ENCODE measurements around the gene THSD8.

Gene THSD8

DNA sequence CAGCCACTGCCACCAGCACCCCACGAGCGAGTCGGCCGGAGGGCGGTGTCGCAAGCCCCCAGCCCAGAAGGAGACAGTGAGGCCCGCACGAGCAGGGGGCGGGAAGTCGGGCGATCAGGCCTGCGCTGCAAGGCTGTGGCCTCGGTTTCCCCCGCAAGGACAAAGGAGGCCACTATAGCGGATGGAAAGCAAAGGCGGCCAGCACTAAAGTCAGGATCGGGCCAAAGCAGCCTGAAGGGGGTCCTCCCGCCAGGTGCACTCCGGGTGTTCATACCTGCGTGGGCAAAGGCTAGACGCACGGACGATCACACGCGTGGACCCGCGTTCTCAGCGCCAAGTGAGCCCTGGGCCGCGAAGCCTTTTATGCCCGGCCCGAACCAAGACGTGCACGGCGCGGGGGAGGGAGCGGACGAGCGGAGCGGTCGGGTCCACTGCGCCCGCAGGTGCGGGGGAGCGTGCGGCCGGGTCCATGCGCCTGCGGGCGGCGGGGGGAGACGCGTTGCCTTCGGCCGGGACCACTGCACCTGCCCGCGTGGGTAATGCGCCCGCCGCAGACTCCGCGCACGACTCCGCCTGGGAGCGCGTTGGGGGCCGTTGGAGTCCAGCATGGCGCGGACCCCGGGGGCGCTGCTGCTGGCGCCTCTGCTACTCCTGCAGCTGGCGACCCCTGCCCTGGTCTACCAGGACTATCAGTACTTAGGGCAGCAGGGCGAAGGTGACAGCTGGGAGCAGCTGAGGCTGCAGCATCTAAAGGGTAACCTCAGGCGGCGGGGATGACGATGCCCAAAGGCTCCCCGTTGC, at the start of gene THSD8, which contains the start of gene PRDX2:
TSS of gene THSD8 (plus strand) at position 604 of the 801 bp plus-strand sequence. CDS start at position 607, 3 bp downstream.
TSS of gene PRDX2 (minus strand) at position 335 of the 801 bp plus-strand sequence. CDS start 539 bp downstream, outside the sequence.
- FAIRE-seq, result no peak

DNA sequence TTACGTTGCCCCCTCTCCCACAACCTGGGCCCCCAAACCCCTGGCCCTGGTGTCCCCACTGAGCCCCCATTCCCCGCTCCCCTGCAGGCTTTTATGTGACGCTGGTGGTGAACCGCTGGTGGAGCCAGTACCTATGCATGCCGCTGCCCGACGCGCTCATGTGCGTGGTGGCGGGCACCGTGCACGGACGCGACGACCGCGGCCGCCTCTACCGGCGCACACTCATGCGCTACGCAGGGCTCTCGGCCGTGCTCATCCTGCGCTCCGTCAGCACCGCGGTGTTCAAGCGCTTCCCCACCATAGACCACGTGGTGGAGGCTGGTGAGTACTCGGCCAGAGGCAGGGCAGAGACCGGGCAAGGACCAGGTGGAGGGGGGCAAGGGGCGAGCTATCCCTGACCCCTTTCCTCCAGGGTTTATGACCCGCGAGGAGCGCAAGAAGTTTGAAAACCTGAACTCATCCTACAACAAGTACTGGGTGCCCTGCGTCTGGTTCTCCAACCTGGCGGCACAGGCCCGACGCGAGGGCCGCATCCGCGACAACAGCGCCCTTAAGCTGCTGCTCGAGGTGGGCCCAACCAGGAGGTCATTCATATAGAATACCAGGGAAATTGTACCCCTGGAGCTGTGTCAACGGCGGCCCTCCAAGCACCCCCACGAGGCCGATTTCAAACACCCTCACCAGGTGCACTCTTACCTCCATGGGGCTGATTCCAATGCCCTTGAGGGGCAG, 47.2 kb upstream of the THSD8 start:
- FAIRE-seq, result no peak

DNA sequence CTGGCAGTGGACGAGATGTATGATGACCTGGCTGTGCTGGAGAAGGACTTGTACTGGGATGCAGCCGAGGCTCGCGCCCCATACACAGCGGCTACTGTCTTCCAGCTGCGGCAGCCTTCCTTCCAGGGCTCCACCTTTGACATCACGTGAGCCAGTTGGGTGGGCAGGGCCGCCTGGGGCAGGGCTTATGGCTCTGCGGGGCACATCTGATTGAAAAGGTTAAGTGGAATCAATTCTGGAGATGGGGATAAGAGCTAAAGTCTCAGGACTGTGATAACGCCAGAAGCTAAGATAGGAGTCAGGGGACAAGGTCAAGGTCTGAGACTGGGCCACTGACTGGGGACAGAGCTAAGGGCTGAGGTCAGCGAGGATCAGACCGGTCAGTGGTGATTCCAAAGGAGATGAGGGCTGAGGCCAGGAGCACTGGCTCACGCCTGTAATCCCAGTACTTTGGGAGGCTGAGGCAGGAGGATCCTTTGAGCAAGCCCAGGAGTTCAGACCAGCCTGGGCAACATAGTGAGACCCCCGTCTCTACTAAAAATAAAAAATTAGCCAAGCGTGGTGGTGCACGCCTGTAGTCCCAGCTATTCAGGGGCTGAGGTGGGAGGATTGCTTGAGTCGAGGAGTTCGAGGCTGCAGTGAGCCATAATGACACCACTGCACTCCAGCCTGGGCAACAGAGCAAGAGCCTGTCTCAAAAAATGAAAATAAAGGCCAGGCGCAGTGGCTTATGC, 45.6 kb upstream of the THSD8 start:
- FAIRE-seq, result no peak

DNA sequence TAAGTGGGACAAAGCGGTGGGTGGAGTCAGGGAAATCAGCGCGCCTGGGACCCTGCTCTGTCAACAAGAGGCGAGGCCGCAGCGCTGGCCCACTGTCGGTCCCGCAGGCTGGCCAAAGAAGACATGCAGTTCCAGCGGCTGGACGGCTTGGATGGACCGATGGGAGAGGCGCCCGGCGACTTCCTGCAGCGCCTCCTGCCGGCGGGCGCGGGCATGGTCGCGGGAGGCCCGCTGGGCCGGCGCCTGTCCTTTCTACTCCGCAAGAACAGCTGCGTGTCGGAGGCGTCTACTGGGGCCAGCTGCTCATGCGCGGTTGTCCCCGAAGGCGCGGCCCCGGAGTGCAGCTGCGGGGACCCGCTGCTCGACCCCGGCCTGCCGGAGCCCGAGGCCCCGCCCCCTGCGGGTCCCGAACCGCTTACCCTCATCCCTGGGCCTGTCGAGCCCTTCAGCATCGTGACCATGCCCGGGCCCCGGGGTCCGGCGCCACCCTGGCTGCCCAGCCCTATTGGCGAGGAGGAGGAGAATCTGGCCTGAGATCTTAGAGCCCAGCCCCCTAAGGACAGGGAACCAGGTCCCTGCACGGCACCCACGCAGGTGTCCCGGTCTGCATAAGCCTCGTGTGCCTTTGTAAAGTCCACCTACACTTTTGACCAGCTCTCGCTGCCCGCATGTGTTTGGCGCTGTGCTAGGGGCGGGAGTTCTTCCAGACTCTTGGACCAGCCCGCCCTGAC, 44.2 kb upstream of the THSD8 start:
- FAIRE-seq, result no peak

DNA sequence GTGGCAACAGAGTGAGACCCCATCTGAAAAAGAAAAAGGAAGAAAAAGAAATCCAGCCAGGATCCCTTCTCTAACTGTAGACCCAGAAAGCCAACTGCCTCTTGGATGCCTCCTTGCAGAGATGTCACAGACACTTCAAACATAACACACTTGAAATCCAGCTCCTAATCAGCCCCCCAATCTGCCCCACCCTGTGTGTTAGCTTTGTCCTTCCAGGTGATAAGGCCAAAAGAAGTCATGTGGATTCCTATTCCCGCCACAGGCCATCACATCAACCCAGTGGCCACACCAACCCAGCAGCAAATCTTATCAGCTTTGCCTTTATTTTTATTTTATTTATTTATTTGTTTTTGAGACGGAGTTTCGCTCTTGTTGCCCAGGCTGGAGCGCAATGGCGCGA, 42.2 kb upstream of the THSD8 start:
- FAIRE-seq, result no peak

DNA sequence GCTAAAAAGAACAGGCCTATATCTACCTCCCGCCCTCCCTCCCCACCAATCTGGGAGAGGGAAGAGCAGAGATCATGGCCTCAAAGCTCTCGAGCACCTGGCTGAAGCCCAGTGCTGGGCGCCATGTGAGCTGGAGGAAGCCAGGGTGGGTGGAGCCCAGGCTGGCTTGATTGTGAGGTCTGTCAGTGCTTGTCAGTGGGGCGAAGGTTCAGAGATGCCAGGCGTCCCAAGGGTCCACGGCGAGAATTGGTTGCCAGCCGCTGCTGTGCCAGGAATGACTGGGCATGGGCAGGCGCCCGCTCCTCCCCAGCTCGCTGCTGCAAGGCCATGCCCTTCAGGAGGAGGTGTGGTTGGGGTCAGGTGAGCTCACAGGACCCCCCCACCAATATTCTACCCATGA, 38.8 kb upstream of the THSD8 start:
- FAIRE-seq, result no peak

DNA sequence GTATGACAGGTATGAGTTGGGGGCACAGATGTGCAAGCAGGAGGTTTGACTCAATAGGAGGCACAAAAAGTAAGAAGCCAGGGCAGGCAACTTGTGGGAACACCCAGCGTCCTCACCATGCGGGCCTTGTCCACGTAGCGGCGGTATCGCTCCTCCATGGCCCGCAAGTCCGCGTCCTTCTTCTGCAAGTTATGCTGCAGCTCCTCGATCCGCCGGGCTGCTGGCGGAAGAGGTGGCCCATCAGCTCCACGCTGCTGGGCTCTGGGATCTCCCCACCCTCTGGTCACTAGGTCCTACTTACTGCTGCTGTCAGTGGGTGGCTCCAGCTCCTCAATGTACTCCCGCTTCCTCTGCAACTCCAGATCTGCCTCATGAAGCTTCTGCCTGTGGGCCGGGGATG, 37.2 kb upstream of the THSD8 start:
- FAIRE-seq, result no peak

DNA sequence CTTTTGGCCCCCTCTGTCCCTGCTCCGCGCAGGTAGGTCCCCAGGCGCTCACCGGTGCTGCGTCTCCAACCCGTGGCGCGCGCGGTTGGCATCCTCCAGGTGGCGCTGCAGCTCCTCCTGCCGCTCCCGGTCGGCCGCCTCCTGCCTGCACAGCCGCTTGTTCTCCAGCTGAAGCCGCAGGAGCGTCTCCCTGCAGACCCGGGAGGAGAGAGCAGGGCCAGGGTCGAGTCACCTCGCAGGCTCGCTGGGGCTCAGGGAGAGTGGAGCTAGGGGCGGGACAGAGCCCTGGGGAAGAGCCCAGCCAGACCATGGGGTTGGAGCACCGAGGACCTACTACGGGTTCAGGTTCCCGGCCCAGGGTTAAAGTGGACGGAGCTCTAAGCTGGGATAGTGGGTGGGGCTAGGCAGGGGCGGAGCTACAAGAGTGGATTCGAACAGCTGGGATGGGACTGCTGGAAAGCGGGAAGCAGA, 35.8 kb upstream of the THSD8 start:
- no peak for FAIRE-seq

DNA sequence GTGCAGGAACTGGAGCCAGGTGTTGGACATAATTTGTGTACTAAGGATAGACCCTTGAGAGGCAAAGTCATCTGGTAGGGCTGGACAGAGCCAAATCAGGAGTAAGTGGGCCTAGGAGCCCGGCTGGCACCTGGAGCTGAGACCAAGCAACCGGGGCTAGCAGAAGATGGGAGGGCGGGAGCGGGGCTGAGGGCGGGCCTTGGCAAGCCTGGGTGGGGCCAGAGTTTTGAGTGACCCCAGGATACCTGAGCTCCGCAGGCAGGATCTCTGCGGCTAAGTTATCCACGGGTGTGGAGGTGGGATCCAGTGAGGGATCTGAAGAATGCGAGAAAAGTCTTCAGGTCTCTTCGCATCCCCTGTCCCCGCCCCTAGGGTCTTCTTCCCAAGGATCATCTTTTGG, 34.7 kb upstream of the THSD8 start:
- FAIRE-seq, result no peak

DNA sequence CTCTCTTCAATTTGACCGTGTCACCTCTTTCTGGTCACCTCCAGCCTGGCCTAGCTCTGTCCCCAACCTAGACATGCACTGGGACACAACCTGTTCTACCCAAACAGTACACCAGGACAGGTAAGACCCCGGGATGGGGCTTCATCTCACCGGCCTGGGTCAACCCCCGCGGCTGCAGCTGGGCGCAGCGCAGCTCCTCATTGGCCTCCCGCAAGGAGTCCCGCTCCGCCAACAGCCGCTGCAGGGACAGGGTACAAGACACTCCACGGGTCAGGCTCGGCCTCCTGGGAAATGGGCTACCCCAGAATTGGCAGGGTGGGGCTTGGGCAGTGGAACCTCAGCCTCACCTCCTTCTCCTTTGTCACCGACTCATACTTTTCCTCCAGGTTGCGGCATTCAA, 34.2 kb upstream of the THSD8 start:
- FAIRE-seq, result no peak

DNA sequence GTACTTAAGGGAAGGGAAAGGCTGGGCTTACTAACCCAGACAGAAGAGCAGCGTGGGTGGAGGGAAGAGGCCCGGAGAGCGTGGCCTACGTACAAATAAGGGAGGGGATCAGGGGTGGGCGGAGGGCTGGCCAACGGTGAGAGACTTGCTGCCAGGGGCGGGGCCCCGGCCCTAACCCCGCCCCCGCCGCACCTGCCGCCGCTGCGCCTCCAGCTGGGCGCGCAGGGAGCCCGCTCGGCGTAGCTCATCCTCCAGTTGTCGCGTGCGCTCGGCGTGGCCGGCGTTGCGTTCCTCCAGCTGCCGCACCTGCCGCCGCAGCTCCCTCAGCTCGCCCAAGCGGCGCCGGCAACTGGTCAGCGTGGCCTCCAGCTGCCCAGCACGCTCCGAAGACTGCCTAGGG, 32.2 kb upstream of the THSD8 start:
- FAIRE-seq, result no peak

DNA sequence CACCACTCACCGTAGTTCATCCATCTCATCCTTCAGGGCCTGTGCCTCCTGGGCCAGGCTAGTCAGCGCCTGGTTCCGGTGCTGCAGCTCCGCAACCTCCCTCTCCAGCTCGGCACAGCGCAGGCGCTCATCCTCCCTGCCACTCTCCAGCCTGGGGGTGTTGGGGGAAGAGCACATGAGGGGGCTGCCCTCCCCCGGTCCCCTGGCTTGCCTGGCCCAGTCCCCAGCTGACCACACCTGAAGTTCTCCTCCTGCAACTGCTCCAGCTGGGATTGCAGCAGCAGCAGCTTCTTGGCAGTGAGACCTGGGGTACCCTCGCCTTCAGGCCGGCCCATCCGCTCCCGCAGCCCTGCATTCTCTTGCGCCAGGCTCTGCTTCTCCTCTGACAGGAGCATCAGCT, 30.9 kb upstream of the THSD8 start:
- FAIRE-seq, result no peak

DNA sequence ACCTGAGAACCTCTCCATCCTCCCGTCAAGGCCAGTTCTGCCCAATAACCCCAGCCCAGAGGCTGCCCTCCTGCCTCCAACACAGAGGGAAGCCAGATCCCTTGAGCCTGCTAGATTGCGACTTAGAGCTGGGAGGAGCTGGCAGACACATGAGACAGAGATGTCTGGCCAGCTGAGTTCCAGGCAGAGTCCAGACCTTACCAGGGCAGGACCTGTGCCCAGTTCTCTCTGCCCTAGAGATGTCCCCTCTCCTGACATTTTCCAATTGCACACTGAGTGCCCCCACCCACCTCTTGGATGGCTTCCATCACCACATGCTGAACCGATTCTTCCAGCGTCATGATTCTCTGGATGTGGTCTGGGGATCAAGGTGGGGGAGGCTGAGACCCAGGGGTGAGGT, 29.5 kb upstream of the THSD8 start:
- no peak for FAIRE-seq

DNA sequence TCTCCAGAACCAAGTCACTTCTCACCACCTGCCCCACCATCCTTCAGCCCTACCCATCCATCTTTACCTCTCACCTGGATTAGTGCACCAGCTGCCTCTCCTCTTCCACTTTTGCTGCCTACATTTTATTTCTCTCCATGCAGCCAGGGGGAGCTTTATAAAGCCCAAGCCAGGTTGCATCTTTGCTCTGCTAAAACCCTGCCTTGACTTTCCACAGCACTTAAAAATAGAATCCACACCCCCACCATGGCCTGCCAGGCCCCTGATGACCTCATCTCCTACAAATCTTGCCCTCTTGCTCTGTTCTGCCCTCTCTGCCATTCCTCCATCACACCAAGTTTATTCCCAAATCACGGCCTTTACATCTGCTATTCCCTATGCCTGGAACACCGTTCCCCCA, 28.3 kb upstream of the THSD8 start:
- no peak for FAIRE-seq

DNA sequence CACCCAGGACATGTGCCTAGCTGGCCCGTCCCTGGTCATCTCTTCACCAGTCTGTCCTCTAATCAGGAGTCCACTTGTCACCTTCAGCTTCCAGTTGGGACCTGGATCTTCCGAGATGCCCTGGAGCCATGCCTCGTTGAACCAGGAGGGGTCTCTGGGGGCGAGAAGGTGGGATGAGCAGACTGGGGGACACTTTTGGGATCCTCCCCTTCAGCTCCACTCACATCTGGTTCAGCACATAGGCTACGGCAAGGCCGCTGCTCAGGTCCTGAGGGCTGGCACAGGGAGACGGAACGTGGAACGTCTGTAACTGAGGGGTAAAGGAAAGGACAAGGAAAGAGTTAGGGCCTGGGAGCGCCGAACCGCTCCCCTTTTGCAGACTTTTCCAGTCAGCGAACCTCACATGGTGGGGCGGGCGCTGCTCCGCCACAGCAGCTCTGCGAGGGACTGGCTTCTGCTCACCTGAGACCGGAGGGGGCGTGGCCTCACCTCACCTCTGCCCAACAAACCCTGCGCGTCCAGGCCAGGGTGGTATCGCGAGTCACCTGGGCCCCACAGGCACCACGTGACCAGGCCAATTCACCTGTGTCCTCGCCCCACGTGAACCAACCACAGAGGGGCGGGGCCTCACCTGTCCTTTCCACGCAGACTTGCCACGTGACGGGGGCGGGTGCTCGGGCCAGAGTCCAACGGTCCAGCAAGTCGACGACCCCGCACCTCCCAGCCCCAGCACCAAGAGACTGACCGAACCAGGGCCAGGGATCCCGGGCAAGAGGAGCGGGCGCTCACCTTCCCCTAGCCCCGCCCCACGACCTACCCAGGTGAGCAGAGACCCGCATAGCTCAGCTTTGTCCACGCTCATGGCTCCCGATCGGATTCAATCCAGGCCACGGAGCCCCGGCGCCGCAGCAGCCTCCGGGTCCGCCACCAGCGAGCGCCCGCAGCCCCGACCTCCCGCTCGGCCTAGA, 27.0 kb upstream of the THSD8 start, which contains the start of gene HOOK2:
TSS of gene HOOK2 (minus strand) at position 965 of the 968 bp plus-strand sequence. CDS start at position 862, 103 bp downstream.
- no peak for FAIRE-seq

DNA sequence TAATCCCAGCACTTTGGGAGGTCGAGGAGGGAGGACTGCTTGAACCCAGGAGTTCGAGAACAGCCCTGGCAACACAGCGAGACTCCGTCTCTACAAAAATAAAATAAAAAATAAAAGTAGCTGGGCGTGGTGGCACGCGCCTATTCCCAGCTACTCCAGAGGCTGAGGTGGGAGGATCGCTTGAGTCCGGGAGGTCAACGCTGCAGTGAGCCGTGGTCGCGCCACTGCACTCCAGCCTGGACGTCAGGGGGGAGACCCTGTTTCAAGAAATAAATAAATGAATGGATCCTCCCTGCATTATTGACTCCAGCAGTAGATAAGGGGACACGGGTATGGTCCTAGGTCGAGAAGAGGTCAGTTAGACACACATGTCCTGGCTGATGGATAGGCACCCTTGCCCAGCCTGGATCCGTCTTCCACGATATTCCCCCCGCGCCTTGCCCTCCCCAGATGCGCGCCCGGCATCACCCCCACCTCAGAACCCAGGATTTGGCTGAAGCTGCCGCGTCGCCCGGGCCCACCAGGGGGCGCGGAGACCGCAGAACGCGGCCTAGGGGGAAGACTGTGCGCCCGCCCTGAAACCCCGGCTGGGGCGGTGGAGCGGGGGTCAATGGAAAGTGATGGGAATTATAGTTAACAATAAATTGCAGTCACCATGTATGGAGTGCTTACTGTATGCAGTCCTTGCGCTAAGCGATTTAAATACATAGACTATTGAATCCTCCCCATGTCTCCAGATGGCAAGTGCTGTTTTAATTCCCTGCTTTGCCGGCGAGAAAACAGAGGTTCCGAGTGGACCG, 24.5 kb upstream of the THSD8 start:
- peak; percentile 63 for FAIRE-seq

DNA sequence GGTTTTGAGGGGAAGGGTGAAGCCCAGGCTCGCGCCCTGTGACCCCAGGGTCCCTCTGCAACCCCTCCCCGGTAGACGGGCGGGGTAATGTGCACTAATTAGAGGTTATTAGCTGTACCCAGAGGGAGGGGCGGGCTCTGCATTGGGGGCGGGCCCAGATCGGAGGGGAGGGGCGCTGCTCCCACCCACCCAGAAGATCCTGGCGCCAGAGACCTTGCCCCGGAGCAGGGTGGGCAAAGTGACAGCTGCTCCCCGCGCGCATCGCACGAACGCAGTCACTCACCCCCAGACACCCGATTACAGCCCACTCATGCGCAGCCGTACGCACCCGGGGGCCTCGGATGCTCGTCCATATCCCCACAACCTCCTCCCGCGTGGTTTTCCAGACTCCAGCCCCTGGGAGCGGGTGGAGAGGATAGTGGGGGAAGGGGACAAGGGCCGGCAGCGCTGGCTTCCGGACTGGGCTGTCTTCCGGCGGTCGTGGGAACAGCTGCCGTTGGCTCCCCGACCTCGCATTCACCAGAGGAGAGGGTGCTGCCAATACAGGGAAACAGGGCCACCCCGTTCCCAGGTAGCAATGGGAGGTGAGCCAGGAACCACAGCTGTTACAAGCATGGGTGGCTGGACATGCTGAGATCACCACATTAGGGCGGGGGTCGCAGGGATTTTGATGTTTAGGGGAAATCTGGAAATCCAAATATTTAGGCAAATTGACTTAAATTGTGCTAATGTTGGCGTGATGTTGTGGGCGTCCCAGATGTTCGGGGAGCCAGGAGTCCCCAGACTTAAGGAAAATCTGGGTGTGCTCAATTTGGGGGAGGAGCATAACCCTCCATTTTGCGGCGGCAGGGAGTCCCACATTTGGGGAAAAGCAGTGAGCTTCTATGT, 23.6 kb upstream of the THSD8 start:
- FAIRE-seq, result no peak

DNA sequence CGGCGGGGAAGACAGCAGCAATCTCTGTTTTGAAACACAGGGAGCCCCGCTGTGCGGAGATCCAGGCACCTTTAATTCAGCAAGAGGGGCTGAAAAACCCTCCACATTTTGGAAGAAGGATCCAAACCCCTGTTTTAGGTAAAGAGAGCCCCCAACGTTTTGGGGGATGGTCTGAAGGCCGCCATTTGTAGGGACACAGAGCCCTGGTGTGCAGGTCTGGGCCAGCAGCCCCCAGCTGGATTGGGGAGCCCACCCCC, 23.0 kb upstream of the THSD8 start:
- FAIRE-seq, result no peak

DNA sequence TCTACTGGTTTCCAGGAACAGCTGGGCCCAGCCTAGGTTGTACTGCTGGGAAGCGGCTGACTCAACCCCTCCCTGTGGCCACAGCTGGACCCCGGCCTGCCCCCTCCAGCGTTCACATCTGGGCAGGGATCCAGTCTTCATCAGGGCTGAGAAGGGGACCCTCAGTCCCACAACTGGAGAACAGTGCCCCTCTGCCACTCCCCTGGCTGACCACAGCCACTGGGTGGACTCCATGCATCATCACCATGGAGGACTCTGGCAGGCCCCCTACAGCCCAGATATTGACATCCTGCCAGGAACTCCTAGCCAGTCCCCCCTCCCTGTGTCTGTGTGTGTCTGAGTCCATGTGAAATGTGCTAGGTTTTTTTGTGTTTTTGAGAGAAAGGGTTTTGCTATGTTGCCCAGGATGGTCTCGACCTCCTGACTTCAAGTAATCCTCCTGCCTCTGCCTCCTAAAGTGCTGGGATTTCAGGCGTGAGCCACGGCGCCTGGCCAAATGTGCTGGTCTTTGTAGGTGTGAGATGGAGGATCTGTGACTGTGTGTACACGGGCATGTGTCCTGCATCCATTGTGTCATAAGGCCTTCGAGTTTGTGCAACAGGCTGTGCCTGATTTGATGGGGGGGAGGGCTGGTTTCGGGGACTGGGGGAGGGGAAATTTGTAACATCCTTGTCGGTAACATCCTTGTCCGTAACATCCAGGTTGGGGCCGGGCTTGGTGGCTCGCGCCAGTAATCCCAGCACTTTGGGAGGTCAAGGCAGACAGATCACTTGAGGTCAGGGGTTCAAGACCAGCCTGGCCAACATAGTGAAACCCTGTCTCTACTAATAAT, 22.5 kb upstream of the THSD8 start:
- FAIRE-seq, result no peak

Data from G401.6 (cell line).